ENCODE data around the gene CAPNS2. TPM values are rescaled to one million over a fixed set of nuclear protein-coding genes. Genes with fewer than 3 reads are reported as not detected.

The CAPNS2 gene
- total RNA-seq, 1 experiment from 2014 or later: 0.28 TPM

- ChIA-PET CTCF (interaction anchor here (2.6 to 3.4 kb wide), 2 partner anchors 65 to 66 kb away, joined by 16 to 19 read pairs; no protein-coding TSS in a partner anchor), POLR2A (no interaction called here)
- Mint-ChIP-seq H3K4me3 (no peak overlapping the region), H3K9me3 (no peaks in the 10 kb centered on the region), H3K4me1 (no peaks in the 10 kb centered on the region), H3K27me3 (ENCODE audit: low read depth) (no peaks in the 10 kb centered on the region), H3K36me3 (no peaks in the 10 kb centered on the region), H3K27ac (no peak overlapping the region)
- TF ChIP-seq USF2 (CRISPR knock-in tag; IDR thresholded peaks at IDR 0.05): no peak
- no peak for TF ChIP-seq CTCF (IDR thresholded peaks at IDR 0.05)
- TF ChIP-seq MXD4 (CRISPR knock-in tag; IDR thresholded peaks at IDR 0.05; ENCODE audit: borderline replicate concordance): no peak
- TF ChIP-seq OVOL2 (CRISPR knock-in tag; IDR thresholded peaks at IDR 0.05; ENCODE audit: borderline replicate concordance): no peak
- no peak for TF ChIP-seq HMGXB4 (CRISPR knock-in tag; IDR thresholded peaks at IDR 0.05)
- ATAC-seq: no peak
- no peak for DNase-seq (ENCODE audit: low spot score)
These were observed 36.1 kb upstream of the CAPNS2 start for GRCh38 chr16:55530316-55530856.

GRCh38 chr16:55532227-55532626 lies 34.3 kb upstream of the CAPNS2 start:
- POLR2A ChIA-PET: no interaction called here
- Mint-ChIP-seq H3K4me3 (no peak overlapping the region), H3K36me3 (no peaks in the 10 kb centered on the region), H3K27ac (no peak overlapping the region), H3K9me3 (no peaks in the 10 kb centered on the region), H3K4me1 (no peaks in the 10 kb centered on the region), H3K27me3 (ENCODE audit: low read depth) (no peaks in the 10 kb centered on the region)
- DNase-seq (ENCODE audit: low spot score) (no peak), ATAC-seq (no peak)
- CTCF ChIA-PET: interaction anchor here (1.5 to 2.6 kb wide), 2 partner anchors 31 to 67 kb away, joined by 5 to 16 read pairs; no protein-coding TSS in a partner anchor
- no peak for TF ChIP-seq MAX (CRISPR knock-in tag; IDR thresholded peaks at IDR 0.05)
- no peak for TF ChIP-seq TCF7 (CRISPR knock-in tag; IDR thresholded peaks at IDR 0.05; ENCODE audit: low read depth)
- no peak for TF ChIP-seq CREB1 (CRISPR knock-in tag; IDR thresholded peaks at IDR 0.05)
- no peak for TF ChIP-seq ZNF219 (CRISPR knock-in tag; IDR thresholded peaks at IDR 0.05; ENCODE audit: borderline replicate concordance)
- no peak for TF ChIP-seq CTCF (IDR thresholded peaks at IDR 0.05)
- no peak for TF ChIP-seq ZNF263 (CRISPR knock-in tag; IDR thresholded peaks at IDR 0.05; ENCODE audit: low read depth)
- no peak for TF ChIP-seq FOXP1 (CRISPR knock-in tag; IDR thresholded peaks at IDR 0.05; ENCODE audit: borderline replicate concordance)
- no peak for TF ChIP-seq HMGA2 (CRISPR knock-in tag; IDR thresholded peaks at IDR 0.05)
- no peak for TF ChIP-seq PRDM15 (CRISPR knock-in tag; IDR thresholded peaks at IDR 0.05)
- no peak for TF ChIP-seq USF2 (CRISPR knock-in tag; IDR thresholded peaks at IDR 0.05)
- TF ChIP-seq PREB (CRISPR knock-in tag; IDR thresholded peaks at IDR 0.05; ENCODE audit: borderline replicate concordance): no peak
- TF ChIP-seq ATF2 (CRISPR knock-in tag; IDR thresholded peaks at IDR 0.05; ENCODE audit: borderline replicate concordance, low read depth): no peak
- TF ChIP-seq RELA (CRISPR knock-in tag; IDR thresholded peaks at IDR 0.05; ENCODE audit: borderline replicate concordance): no peak
- TF ChIP-seq FOXJ3 (CRISPR knock-in tag; IDR thresholded peaks at IDR 0.05; ENCODE audit: borderline replicate concordance): no peak

All from WTC11 (cell line).